Hematopoietic multipotent progenitor cell treated with erythropoietin and hydrocortisone succinate and interleukin-3 and kit ligand, for 4 days (in vitro differentiated cells): ENCODE results near the gene LMX1B.
"Not testable (repeated sequence)": the region's sequence is repeated elsewhere in the genome, so short reads cannot be mapped to it uniquely, and the experiment has no call there.

Experiments used
- DNase-seq: peaks from one replicate; pipeline ENCODE4 v3.0.0-alpha.2; 2015

Gene LMX1B

DNA sequence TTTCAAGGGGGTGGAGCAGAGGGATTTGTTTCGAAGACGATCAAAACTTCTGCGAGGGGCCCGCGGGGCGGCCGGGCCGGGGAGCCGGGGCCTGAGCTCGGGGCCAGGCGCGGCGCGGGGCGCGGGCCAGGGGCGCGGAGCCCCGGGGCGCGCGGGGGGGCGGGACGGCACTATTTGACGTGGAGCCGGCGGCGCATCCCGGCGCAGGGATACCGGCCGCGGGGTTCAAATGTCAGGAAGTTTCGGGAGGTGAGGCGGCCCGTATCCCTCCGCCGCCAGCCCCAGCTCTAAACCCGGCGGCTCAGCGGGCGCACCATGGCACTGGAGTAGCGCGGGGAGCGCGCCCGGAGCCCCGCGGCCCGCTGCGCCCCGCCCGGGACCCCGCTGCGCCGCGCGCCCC is at the start of gene LMX1B:
Gene LMX1B, plus strand, starts transcription at position 278 of the 400 bp plus-strand sequence. CDS start 522 bp downstream, outside the sequence.
- no peak for DNase-seq

DNA sequence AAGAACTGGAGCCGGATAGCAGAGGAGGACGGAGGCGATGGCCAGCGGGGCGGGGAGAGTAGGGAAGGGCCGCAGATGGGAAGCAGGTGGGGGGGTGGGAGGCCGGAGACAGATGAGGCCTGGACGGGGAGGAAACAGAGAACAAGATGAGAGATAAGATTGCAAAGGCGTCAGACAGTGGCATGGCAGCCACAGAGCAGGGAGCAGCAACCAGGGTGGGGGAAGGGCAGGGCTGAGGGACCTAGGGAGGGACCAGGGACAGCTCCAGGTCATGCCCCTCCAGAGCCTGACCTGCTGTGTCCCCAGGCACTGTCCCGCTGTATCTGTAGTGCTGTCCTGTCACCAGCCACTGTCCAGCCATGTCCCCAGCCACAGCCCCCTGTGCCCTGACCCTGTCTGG is 49.6 kb upstream of the LMX1B start:
- peak; percentile 77 for DNase-seq

DNA sequence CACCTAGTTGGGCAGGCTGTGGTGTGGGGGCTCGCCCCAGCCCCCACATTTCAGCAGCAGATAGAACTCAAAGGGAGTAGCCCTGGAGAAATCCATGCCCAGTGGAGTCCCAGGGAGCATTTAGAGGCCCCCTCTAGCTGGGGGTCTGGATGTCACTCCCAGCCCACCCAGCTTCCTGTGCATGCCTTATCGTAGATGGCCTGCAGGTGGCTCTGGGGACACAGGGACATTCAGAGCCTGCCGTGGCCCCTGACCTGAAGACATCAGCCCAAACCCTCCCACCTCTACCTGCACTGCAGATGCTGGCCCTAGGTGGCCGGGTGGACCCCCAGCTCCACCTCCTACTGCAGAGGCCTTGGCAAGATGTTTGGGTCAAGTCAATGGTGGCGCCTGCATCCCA is 49.0 kb upstream of the LMX1B start:
- peak; percentile 13 for DNase-seq

DNA sequence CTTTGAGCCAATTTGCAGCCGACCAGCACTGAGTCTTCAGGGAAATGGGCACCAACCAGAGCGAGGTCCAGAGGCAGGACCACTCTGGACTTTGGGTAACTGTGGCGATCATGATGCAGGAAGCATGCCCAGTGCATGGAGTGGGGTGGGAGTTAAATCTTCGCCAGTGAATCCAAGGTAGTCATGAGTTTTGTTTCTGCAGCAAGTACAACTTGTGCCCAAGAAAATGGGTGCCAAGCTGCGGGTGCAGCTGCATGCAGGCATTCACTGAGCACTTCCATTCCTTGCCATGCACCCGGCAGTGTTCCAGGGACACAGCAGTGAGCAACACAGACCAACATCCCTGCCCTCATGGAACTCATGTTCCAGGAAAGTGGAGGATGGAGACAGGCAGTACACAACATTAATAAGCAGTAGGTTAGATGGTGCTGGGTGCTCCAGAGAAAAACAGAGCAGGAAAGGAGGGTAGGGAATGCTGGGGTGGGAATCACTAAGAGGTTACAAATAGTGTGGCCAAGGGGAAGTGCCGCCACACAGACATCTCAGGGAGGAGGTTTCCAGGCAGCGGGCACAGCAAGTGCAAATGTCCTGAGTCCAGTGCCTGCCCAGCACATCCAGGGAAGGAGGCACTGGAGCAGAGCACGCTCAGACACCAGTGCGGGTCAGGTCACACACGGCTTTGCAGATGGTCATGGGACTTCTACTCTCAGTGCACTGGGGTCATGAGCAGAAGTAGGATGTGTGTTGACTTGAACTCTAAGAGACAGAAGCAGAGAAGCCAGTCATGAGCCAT is 48.2 kb upstream of the LMX1B start:
- no peak for DNase-seq

DNA sequence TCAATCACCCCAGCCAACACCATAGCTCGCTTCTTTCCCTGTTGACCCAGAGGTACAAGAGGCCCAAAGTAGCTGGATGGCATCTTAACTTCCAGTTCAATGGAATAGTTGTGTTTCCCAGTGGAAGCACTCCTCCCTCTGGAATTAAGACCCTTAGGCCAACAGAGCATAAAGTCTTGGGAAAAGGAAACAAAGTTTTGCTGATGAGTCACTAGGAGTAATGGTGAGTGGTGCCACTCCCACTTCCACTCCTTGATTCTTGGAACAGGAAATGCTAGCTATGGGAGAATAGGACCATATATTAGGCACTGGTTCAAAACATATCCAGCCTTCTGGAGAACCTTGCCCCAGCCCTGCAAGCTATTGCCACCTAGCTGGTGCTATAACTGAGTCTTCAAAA is 44.7 kb upstream of the LMX1B start:
- no peak for DNase-seq

DNA sequence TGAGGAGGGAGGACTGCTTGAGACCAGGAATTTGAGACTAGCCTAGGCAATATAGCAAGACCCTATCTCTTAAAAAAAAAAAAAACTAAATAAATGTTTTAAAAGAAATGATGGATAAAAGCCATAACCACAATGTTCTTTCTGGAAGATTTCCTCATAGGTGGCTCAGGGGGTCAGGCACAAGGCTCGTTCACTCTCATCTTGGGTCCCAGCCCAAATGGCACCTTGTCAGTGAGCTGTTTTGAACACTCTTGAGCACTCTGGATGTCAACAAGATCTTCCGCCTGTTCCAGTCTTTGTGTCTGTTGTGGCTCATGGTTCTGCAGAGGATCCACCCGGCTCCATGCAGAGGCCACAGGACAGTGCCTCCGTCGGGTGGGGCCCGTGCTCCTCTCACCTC is 35.7 kb upstream of the LMX1B start:
- no peak for DNase-seq

DNA sequence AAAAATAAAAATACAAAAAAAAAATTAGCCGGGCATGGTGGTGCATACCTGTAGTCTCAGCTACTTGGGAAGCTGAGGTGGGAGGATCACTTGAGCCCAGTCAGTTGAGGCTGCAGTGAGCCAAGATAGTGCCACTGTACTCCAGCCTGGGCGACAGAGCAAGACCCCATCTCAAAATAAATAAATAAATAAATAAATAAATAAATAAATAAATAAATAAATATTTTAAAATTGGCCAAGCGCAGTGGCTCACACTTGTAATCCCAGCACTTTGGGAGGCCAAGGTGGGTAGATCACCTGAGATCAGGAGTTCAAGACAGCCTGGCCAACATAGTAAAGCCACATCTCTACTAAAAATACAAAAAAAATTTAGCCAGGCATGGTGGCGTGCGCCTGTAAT is 33.4 kb upstream of the LMX1B start:
- not testable (repeated sequence) for DNase-seq

DNA sequence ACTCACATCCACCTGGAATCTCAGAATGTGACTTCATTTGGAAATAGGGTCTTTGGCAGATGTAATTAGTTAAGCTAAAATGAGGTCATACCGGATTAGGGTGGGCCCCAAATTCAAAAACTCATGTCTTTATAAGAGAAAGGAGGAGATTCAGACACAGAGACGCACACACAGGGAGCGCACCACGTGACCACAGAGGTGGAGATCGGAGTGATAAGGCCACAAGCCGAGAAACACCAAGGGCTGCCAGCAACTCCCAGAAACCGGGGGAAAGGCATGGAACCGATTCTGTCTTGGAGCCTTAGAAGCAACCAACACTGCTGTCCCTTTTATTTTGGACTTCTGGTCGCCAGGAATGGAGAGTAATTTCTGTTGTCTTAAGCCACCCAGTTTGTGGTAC is 31.8 kb upstream of the LMX1B start:
- peak; percentile 15 for DNase-seq

DNA sequence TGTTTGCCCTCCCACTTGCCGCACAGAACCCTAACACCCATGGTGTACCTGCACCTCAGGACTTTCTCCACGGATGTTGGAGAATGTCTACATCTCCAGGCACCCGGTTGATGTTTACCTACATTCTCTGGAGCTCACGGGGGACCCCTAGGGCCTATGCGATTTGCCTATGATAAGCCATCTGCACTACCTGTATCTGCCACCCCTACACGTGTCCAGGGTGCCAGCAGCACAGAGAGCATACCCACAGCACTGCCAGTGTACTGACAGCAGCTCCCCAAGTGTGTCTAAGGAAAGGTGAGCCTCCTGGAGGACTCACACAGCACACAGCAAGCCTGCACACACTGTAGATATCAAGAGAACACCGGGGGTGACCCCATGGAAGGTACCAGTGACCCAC is 31.3 kb upstream of the LMX1B start:
- DNase-seq, result no peak

DNA sequence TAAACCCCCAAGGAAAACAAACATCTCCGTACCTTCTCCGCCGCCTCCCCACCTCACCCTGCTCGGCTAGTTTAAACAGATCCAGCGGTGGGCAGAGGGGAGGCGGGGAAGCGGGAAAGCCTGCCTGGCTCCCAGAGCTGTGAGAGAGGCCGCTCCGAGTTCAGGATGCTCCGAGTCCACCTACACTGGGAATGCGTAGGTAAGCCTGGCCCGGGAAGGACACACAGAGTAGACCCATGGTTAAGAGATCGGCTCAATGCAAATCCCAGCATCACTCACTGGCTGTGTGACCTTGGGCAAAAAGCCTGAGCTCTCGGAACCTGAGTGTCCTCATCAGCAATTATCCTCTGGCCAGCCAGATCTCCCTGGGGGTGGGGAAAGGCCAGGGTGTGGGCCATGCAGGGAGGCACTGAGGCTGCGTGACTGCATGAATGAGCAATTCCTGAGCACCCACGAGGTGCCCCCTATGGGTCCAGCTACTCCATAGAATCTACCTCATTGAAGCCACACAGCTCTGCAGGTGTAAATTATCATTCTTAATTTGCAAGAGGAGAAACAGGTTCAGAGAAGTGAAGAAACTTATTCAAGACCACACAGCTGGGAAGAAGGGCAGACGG is 30.5 kb upstream of the LMX1B start:
- DNase-seq, result no peak

DNA sequence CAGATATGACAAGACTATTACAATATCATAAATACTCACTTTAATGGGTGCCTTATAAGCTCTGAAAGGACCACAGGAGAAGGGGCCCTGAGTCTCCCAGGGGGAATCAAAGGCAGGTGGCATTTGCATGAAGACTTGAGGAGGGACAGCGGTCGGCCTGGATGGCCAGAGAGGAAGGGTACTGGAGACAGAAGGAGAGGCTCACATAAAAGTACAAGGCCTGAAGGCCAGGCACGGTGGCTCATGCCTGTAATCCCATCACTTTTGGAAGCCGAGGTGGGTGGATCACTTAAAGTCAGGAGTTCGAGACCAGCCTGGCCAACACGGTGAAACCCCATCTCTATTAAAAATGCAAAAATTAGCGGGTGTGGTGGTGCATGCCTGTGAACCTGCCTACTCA is 29.1 kb upstream of the LMX1B start:
- no peak for DNase-seq

DNA sequence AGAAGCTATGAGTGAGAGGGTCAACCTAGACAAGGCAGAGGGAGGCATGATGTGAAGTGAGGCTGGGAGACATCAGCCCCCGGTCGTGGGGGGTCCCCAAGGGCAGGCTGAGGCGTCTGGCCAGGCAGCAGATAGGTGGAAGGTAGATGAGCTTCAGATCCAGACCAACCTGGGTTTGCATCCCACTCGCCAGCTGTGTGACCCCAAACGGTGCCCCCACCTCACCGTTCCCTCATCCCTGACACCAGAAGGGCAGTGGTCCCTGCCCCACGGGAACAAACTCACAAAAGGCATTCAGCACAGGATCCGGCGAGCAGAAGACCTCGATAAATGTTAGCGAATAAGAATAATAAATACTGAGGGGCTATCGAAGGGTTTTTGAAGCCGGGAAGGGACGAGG is 27.5 kb upstream of the LMX1B start:
- DNase-seq, result no peak

DNA sequence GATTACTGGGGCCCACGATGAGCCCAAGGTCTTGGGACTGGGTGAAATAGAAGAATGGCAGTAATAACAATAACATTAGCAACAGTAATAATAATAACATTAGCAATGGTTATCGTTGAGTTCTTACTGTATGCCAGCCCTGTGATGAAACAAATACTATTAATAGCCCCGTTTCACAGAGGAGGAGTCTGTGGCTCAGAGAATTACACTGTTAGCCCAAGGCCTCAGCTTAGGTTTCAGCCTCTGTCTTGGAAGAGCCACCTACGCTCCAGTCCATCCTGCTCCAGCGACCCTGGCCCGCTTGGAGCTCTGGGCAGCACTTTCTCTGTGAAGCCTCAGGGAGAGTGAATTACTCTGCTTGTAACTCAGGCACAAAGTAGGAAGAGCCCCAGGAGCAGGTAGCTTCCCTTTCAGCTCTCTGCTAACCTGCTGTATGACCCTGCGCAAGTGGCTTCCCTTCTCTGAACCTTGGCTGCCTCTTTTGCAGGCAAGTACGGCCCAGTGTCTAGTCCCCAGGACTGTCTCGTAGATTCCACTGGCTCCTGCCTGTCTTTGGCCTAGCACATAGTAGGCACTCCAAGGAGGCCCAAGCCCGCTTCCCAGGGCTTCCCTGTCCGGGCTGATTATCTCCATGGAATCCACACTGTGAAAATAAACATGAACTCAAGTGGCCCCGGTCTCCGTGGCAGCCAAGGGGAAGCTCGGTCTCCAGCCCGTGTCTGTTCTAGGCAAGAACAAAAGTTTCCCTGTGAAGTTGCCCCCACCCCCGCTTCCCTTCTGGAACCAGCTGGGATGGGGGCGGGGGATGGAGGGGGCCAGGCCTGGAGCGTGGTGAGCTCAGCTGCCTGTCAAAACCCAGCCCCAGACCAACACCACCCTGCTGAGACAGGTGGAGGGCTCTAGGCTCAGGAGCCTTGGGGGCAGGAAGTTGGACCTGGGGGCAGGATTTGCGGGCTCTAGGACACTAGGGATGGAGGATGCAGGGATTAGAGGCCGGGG is 26.2 kb upstream of the LMX1B start:
- DNase-seq, result no peak

DNA sequence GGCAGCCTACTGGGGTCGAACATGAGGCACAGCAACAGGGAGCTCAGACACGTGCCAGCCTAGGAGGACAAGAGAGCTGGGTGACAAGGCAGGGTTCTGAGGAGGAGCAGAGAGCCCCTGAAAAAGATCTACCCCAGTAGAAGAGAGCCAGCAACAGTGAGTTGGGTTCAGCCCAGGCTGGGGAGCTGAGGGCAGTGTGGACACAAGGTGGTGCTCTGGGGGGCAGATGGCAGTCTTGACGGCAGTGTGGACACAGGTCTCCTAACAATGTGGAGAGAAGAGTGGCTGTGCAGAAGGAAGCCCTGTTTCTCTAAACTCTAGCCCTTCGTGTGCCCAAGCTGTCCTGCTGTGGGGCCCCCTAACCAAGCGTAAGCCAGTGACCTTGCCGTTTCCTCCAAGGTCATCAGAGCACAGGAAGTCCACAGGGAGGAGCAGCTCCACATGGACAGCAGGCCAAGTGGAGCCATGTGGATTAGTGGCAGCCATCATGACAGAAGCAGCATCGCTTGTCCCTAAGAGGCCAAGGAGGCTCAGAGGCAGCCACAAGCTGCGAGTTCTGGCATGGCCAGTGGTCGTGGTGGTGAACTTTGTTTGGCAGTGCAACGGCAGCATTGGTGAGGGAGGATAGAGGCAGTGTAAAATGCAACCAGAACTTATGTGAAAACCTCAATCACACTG is 25.1 kb upstream of the LMX1B start:
- DNase-seq, result no peak

DNA sequence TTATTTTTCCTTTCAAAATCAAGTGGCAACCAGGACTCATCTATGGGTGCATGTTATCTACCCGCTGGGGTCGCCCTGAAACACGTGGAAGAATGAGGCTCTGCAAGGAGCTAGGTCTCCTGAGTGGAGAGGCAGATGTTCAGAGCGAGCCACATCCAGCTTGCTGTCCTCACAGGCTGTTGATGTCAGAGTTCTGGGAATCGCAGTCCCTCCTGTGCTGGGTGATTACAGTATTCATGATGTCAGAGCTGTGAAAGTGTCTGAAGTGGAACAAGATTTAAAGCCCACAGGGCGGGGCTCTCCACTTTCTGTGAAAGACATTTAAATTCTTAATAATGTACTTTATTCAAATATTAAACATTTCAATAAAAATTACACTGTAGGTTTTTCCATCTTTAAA is 24.4 kb upstream of the LMX1B start:
- no peak for DNase-seq

DNA sequence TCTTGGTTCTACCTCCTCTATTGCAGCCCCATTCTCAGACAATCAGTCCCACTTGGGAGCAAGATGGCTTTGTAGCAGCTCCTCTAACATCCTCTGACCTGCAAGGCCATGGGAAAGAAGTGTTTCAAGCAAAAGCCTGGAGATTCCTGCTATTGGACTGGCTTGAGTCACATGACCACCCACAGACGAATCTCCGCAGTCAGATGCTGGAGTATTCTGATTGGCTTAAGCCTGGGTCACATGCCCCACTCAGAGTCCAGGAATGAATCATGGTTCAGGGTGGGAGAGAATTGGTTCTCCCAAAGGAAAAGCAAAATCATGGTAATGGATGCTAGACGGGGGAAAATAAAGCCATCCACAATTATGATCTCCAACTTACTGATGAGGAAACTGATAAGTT is 22.6 kb upstream of the LMX1B start:
- no peak for DNase-seq

DNA sequence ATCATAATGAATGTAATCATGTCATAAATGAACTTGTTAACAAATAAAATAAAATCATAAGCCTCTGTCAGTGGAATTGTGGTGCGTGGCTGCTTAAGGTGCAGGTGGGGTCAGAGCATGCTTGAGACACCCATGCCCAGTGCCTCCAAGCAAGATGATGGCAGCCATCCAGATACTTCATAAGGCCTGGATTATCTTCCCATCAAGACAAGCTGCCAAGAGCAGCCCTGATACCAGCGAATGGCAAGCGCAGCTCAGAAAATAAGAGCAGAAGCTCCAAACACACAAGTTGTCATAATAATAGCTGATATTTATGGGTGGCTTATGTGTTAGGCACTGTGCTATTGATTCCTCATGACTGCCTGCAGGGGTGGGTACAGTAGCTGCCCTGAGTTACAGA is 21.8 kb upstream of the LMX1B start:
- no peak for DNase-seq

DNA sequence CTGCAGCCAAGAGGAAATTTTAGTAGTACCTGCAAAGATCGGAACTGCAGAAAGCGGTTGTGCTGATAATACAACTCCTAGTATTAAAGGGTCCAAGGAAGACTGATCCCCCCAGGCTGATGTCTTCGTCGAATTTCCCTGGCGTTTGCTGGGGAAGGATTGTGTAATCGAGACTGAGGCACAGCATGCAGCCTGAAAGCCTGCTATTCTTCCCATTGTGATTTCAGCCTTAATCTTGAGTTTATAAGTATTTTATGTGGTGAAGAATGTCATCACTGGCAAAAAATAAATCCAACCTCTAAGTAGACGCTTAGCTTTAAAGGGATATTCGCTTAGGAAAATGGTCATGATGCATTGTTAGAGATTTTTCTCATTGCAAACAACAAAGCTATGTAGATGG is 21.3 kb upstream of the LMX1B start:
- no peak for DNase-seq

DNA sequence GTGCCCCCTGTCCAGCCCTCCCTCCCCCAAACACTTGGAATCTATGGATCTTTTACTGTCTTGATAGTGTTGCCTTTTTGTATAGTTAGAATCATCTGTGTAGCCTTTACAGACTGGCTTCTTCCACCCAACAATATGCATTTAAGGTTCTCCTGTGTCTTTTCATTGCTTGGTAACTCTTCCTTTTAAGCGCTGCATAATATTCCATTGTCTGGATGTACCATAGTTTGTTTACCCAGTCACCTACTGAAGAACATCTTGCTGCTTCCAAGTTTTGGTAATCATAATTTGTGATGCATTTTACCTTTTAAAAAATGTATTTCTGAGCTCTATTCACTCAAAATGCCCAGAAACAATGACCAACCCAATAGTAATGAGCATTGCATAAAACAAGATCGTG is 17.7 kb upstream of the LMX1B start:
- DNase-seq, result no peak

DNA sequence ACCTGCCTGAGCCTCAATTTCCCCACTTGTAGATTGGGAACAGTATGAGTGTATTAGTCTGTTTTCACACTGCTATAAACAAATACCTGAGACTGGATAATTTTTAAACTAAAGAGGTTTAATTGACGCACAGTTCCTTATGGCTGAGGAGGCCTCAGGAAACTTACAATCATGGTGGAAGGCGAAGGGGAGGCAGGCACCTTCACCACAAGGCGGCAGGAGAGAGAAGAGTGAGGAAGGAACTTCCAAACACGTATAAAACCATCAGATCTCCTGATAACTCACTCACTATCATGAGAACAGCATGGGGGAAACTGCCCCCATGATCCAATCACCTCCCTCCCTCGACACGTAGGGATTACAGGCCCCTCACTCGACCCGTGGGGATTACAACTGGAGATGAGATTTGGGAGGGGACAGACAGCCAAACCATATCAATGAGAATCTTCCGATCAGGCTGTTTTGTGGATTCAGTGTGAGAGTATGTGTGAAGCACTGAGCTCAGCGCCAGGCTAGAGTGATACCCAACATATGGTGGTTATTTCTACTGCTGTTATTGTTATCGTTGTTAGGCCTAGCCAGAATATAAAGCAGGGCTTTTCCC is 14.6 kb upstream of the LMX1B start:
- no peak for DNase-seq

DNA sequence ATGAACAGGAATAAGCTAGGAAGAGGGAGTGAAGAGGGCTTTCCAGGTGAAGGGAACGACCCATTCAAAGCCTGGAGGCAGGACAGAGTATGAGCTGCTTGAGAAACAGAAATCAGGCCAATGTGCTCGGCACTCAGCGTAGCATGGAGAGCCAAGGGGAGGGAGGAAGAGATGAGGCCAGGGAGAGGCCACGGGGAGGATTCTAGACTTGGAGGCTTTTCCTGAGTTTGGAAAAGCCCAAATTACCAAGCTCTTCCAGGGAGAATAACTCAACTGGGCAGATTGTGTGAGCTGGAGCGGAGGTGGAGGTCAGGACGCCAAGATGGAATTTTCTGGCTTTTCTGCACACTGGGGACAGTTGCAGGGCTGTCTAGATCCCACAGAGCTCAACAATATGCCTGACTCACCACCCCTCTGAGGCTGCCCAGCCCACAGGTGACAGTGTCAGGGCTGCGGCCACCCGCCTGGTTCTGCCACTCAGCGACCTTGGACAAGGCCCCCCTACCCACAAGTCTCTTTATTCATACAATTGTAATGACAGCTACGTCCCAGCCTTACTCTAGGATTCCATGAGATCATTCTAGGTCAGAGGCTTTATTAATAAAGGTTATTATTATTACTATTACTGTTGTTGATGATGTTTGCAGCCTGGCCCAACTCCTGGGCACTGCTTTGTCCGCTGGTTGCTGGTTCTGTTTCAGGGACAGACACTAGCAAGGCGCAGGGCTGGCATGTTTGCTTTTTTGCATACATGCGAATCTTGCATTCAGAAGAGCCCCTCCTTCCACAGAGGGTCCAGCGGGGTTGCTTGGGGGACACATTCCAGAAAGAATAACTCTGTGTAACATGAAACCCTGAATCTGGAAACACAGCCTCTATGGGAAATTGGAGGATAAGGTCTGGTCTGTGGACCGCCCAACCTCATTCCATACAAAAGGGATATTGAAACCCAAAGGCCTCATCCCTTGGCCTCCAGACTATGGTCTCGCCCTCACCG is 9.4 kb upstream of the LMX1B start:
- DNase-seq, result no peak
